Adrenal gland (tissue), 12 donors: Measurements from ENCODE around the gene INPP5A. TPM values are rescaled to one million over a fixed set of nuclear protein-coding genes. Genes with fewer than 3 reads are reported as not detected.

Experiments used
- DNase-seq, 7 donors: peaks; one replicate each; pipeline ENCODE4 v3.0.0-alpha.2; 2019 to 2020
- H3K27ac ChIP-seq, 5 donors: fragments of 200-600 bp; sonication (generic) in 4 of 5; 1 replicate in 3 of 5; 2 replicates in 2 of 5; pipeline versions ENCODE4 v1.5.1 to v1.8.0; 2016 to 2020; ENCODE audit warnings: mild to moderate bottlenecking in 1 of 5
- H3K27me3 ChIP-seq: fragments of 200-600 bp; 2 replicates; pipeline ENCODE4 v1.8.0; 2021
- H3K36me3 ChIP-seq, 2 donors: fragments of 200-600 bp; replicated peaks in 1 of 2; 1 replicate in 1 of 2; 2 replicates in 1 of 2; pipeline versions ENCODE4 v1.5.1 to v1.8.0; 2018 to 2022
- H3K4me1 ChIP-seq, 2 donors: fragments of 200-600 bp; replicated peaks in 1 of 2; 1 replicate in 1 of 2; 2 replicates in 1 of 2; pipeline versions ENCODE4 v1.5.1 to v1.8.0; 2018 to 2021
- H3K4me3 ChIP-seq, 4 donors: fragments of 200-600 bp; sonication (generic) in 3 of 4; one replicate each; pipeline ENCODE4 v1.5.1; 2016 to 2018
- H3K9me3 ChIP-seq, 3 donors: fragments of 200-600 bp; sonication (generic) in 1 of 3; replicated peaks in 1 of 3; 1 replicate in 2 of 3; 2 replicates in 1 of 3; pipeline versions ENCODE4 v1.5.1 to v1.8.0; 2016 to 2021
- POLR2A ChIP-seq, 2 donors: fragments of 450-650 bp; IDR thresholded peaks; one replicate each; pipeline ENCODE4 v1.6.1; 2017; ENCODE audit warnings: antibody characterized with exemption in 2 of 2, mild to moderate bottlenecking in 2 of 2, moderate library complexity in 1 of 2
- WGBS, 4 donors: extraction: QIAGEN DNeasy Blood & Tissue Kit in 2 of 4; methylation state at CpG; one replicate each; pipeline versions ENCODE4 v1.1.5 to v1.1.7; 2013 to 2017; 5-methylcytosine and 5-hydroxymethylcytosine counted together
- intact Hi-C, 2 donors: fragments of 100-400 bp; cut with DNase I; formaldehyde crosslinking; loops; one replicate each; pipeline versions ENCODE4 v1.14.1 to v1.15.0; 2022 to 2023
- polyA plus RNA-seq, 3 donors: library from polyadenylated mRNA; stranded (reverse); fragments of 200-250 nt in 2 of 3; fragments of 350-450 nt in 1 of 3; fragmentation: Illumina TruSeq in 1 of 3; extraction: RNeasy Lipid Tissue Mini Kit (QIAGEN cat#74804) in 1 of 3; gene quantifications; one replicate each; pipeline ENCODE4 v1.2.3, GENCODE V29; 2013 to 2014
- total RNA-seq, 9 donors: library from RNA; depleted of rRNA in 4 of 9; stranded (reverse); fragments of >200 nt in 4 of 9; fragments of 120-200 nt in 1 of 9; fragmentation: NEBNext Ultra II Directional in 1 of 9; extraction: Animal tissue kit (Norgen Biotek cat#: 25700) in 1 of 9; gene quantifications; one replicate each; pipeline versions ENCODE4 v1.1.0 to v1.2.4, GENCODE V29; 2013 to 2023
- TF ChIP-seq, protein P1 (sequence below), 6 experiments: fragments of 450-650 bp in 4 of 6; fragments of 200-600 bp in 2 of 6; sonication (generic) in 1 of 6; IDR thresholded peaks; 1 replicate in 5 of 6; 2 replicates in 1 of 6; pipeline versions ENCODE4 v1.5.1 to v1.8.0; 2016 to 2021; ENCODE audit warnings: antibody characterized with exemption in 6 of 6, mild to moderate bottlenecking in 2 of 6, moderate library complexity in 1 of 6
- donor health status: healthy with polysubstance abuse.
- donor health status: Bipolar disorder and iron deficiency.
- donor health status: DM: yes; HTN: yes; CAD: no.
- donor health status: DM: no; HTN: no; CAD: no.
- donor health status: DM: no; HTN: no; CAD: no.
- donor health status: DM: yes; HTN: yes; CAD: no.

The INPP5A gene
- total and polyA plus RNA-seq, 12 donors: 13.5 to 62.9 (median 37.5) TPM

DNA sequence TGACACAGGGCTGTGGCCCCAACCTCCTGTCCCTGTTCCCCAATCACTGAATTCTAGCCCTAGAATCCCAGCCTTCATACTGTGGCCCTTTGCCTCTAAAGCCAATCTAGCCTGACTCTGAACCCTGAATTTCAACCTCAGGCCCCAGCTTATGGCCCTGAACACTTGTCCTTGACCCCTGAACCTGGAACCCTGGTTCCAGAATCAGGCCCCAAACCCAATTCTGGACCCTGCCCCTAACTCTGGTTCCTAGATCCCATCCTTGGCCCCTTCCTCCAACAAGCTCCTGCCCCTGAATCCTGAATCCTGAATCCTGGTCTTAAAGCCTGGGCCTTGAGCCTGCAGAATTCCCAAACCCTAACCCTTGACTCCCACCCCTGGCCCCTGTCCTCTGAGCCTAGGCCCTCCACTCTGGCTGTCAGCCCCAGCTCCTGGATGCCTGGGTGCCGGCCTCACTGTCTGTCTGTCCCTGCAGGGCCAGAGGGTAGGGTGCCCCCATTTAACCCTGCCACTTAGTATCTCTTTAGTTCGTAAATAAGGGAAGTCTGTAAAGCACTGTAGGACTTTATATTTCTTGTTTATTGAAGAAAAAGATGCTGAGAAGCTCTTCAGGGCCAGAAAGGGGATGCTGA, 1.3 kb downstream of the INPP5A start:
- intact Hi-C loops: loop anchor here in 1 of 2 donors (5.0 kb wide), 1 partner anchor 82 kb away; no protein-coding TSS in a partner anchor
- 13 to 44% (median 31%) methylated on average over 2 of the region's 2 CpGs for WGBS, 4 donors
- peak overlapping the region; percentile 53 to 85 (median 74) for H3K27ac ChIP-seq
- H3K4me1 ChIP-seq: peaks cover 26 to 56% of the 10 kb centered on the region in 2 donors
- H3K27me3 ChIP-seq: no peaks in the 10 kb centered on the region
- DNase-seq: peak in 3 of 7 donors; percentile 1 to 26 (median 15)
- no peaks in the 10 kb centered on the region for H3K36me3 ChIP-seq
- H3K4me3 ChIP-seq: peak overlapping the region in 2 of 4 donors; percentile 57 to 82
- H3K9me3 ChIP-seq: no peaks in the 10 kb centered on the region
- TF ChIP-seq, protein P1, sequence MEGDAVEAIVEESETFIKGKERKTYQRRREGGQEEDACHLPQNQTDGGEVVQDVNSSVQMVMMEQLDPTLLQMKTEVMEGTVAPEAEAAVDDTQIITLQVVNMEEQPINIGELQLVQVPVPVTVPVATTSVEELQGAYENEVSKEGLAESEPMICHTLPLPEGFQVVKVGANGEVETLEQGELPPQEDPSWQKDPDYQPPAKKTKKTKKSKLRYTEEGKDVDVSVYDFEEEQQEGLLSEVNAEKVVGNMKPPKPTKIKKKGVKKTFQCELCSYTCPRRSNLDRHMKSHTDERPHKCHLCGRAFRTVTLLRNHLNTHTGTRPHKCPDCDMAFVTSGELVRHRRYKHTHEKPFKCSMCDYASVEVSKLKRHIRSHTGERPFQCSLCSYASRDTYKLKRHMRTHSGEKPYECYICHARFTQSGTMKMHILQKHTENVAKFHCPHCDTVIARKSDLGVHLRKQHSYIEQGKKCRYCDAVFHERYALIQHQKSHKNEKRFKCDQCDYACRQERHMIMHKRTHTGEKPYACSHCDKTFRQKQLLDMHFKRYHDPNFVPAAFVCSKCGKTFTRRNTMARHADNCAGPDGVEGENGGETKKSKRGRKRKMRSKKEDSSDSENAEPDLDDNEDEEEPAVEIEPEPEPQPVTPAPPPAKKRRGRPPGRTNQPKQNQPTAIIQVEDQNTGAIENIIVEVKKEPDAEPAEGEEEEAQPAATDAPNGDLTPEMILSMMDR (IDR thresholded peaks at IDR 0.05): no peak
- TF ChIP-seq POLR2A (IDR thresholded peaks at IDR 0.05): no peak

DNA sequence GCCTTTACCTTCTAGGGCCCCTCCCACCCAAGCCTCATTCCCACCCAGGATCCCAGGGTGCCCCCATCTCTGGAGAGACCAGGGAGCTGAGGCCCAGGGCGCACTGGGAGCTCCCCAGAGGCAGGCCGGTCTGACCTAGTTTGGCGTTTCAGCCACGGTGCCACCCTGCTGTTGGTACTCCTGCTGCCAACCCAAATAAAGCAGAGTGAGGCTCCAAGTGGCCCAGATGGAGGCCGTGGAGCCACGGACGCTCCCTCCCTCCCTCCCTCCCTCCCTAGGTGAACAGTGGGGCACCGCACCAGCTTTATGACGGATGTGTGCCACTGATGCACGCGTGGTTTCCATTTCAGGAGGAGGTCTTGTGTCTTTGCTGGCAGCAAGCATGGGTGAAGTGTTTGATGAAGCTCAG, 1.8 kb downstream of the INPP5A start:
- H3K27ac ChIP-seq: peak overlapping the region; percentile 53 to 85 (median 74)
- WGBS, 4 donors: 19 to 56% (median 27%) methylated on average over 4 to 11 of the region's 11 CpGs
- H3K36me3 ChIP-seq: no peaks in the 10 kb centered on the region
- no peaks in the 10 kb centered on the region for H3K27me3 ChIP-seq
- H3K4me3 ChIP-seq: peak overlapping the region in 1 of 4 donors; percentile 82
- H3K9me3 ChIP-seq: no peaks in the 10 kb centered on the region
- intact Hi-C loops: loop anchor here in 1 of 2 donors (5.0 kb wide), 1 partner anchor 82 kb away; no protein-coding TSS in a partner anchor
- TF ChIP-seq, protein P1 (IDR thresholded peaks at IDR 0.05): no peak
- peak in 1 of 2 donors; percentile 31 for TF ChIP-seq POLR2A (IDR thresholded peaks at IDR 0.05)
- H3K4me1 ChIP-seq: peaks cover 29 to 61% of the 10 kb centered on the region in 2 donors
- peak in 6 of 7 donors; percentile 40 to 70 (median 50) for DNase-seq

DNA sequence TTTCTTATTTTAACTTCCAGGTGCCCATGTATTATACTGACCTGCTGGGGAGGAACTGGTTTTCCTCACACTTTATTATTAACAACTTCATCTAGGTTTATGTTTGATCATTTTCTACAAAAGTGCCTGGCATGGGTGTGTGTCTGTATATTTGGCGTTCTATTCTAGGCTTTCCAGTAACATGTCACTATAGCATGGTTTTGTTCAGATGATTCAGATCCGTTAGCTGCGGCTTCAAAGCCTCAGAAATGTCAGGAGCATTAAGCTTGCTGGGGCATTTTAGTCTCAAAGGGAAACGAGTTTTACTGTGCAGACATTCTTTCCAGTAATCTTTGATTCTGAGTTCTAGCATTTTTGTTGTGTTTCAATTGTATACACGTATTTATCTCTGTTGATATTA, 2.3 kb downstream of the INPP5A start:
- intact Hi-C loops: loop anchor here in 1 of 2 donors (5.0 kb wide), 1 partner anchor 83 kb away; no protein-coding TSS in a partner anchor
- WGBS, 4 donors: 15 to 23% (median 18%) methylated on average over 5 of the region's 5 CpGs
- Histone ChIP-seq H3K27me3 (no peaks in the 10 kb centered on the region), H3K36me3 (no peaks in the 10 kb centered on the region), H3K9me3 (no peaks in the 10 kb centered on the region), H3K4me1 (peaks cover 34 to 64% of the 10 kb centered on the region in 2 donors), H3K27ac (peak overlapping the region in 4 of 5 donors; percentile 0 to 85 (median 79)), H3K4me3 (peak overlapping the region in 1 of 4 donors; percentile 82)
- peak in 1 of 2 donors; percentile 3 for TF ChIP-seq POLR2A (IDR thresholded peaks at IDR 0.05)
- TF ChIP-seq, protein P1 (IDR thresholded peaks at IDR 0.05): no peak
- DNase-seq: peak in 3 of 7 donors; percentile 16 to 29 (median 23)

DNA sequence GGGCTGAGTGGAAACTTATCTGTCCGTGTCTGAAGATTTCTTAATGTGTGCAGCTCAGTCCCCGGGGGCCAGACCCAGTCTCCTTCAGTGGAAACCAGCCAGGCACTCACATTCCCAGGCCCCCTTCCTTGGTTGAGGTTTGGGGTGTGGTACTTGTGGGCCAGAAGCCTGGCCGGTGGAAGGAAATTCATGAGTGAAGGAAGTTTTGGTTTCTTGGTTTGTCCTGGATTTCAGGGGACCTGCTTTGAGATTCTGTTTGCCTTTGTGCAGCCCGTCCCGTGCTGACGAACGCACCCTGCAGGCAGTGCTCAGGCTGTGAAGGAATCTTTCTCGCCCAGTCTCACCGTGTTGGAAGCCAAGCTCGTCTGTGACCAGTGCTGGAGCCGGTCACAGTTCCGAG, 2.9 kb downstream of the INPP5A start:
- H3K27me3 ChIP-seq: no peaks in the 10 kb centered on the region
- no peaks in the 10 kb centered on the region for H3K9me3 ChIP-seq
- peak overlapping the region in 3 of 5 donors; percentile 74 to 85 (median 84) for H3K27ac ChIP-seq
- peaks cover 38 to 69% of the 10 kb centered on the region in 2 donors for H3K4me1 ChIP-seq
- intact Hi-C loops: no loop called here
- WGBS, 4 donors: 24 to 45% (median 26%) methylated on average over 7 to 12 of the region's 12 CpGs
- H3K36me3 ChIP-seq: no peaks in the 10 kb centered on the region
- TF ChIP-seq, protein P1 (IDR thresholded peaks at IDR 0.05): no peak
- no peak for TF ChIP-seq POLR2A (IDR thresholded peaks at IDR 0.05)
- peak in 3 of 7 donors; percentile 29 to 46 (median 42) for DNase-seq
- peak overlapping the region in 1 of 4 donors; percentile 25 for H3K4me3 ChIP-seq
